Peyer's patch (tissue), 4 donors: ENCODE data around the gene CD48.
"Not testable (repeated sequence)": the region's sequence is repeated elsewhere in the genome, so short reads cannot be mapped to it uniquely, and the experiment has no call there.

Experiments
- POLR2A ChIP-seq, 2 donors: fragments of 450-650 bp; IDR thresholded peaks; one replicate each; pipeline ENCODE4 v1.5.1; 2017; ENCODE audit warnings: antibody characterized with exemption in 2 of 2, mild to moderate bottlenecking in 2 of 2, moderate library complexity in 2 of 2
- TF ChIP-seq, protein P1 (sequence below), 6 experiments: fragments of 450-650 bp in 4 of 6; fragments of 200-600 bp in 2 of 6; sonication (generic) in 1 of 6; IDR thresholded peaks; one replicate each; pipeline ENCODE4 v1.5.1; 2017 to 2019; ENCODE audit warnings: antibody characterized with exemption in 6 of 6, mild to moderate bottlenecking in 3 of 6, moderate library complexity in 1 of 6

DNA sequence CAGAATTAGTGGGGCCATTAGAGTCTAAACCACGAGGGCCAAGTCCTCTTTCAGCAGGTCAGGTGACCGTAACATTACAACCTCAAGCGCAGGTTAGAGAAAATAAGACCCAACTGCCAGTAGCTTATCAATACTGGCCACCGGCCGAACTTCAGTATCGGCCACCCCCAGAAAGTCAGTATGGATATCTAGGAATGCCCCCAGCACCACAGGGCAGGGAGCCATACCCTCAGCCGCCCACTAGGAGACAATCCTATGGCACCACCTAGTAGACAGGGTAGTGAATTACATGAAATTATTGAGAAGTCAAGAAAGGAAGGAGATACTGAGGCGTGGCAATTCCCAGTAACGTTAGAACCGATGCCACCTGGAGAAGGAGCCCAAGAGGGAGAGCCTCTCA, 19.2 kb downstream of the CD48 start:
- TF ChIP-seq, protein P1, sequence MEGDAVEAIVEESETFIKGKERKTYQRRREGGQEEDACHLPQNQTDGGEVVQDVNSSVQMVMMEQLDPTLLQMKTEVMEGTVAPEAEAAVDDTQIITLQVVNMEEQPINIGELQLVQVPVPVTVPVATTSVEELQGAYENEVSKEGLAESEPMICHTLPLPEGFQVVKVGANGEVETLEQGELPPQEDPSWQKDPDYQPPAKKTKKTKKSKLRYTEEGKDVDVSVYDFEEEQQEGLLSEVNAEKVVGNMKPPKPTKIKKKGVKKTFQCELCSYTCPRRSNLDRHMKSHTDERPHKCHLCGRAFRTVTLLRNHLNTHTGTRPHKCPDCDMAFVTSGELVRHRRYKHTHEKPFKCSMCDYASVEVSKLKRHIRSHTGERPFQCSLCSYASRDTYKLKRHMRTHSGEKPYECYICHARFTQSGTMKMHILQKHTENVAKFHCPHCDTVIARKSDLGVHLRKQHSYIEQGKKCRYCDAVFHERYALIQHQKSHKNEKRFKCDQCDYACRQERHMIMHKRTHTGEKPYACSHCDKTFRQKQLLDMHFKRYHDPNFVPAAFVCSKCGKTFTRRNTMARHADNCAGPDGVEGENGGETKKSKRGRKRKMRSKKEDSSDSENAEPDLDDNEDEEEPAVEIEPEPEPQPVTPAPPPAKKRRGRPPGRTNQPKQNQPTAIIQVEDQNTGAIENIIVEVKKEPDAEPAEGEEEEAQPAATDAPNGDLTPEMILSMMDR (IDR thresholded peaks at IDR 0.05): peak in 2 of 6 experiments; percentile 21 to 45
- not testable (repeated sequence) for TF ChIP-seq POLR2A (IDR thresholded peaks at IDR 0.05)
